Type B pancreatic cell (in vitro differentiated cells): ENCODE results near the gene DAB2IP. TPM values are rescaled to one million over a fixed set of nuclear protein-coding genes. Genes with fewer than 3 reads are reported as not detected.

Experiments
- DNase-seq: peaks from one replicate; pipeline ENCODE4 v3.0.0; 2021; ENCODE audit warnings: mixed read lengths; ENCODE audit not compliant: unreplicated experiment; ENCODE audit errors: extremely low spot score
- H3K27ac Mint-ChIP-seq: 2 replicates; pipeline ENCODE4 v1.8.0; 2021; ENCODE audit warnings: mild to moderate bottlenecking, mixed read lengths
- H3K27me3 Mint-ChIP-seq: 2 replicates; pipeline ENCODE4 v1.8.0; 2021; ENCODE audit warnings: mixed read lengths
- H3K36me3 Mint-ChIP-seq: 2 replicates; pipeline ENCODE4 v1.8.0; 2021; ENCODE audit warnings: mixed read lengths
- H3K4me1 Mint-ChIP-seq: one replicate; pipeline ENCODE4 v1.8.0; 2021; ENCODE audit warnings: mixed read lengths; ENCODE audit not compliant: unreplicated experiment
- H3K4me3 Mint-ChIP-seq: 2 replicates; pipeline ENCODE4 v1.8.0; 2021; ENCODE audit warnings: mild to moderate bottlenecking, mixed read lengths
- H3K9me3 Mint-ChIP-seq: 2 replicates; pipeline ENCODE4 v1.8.0; 2021; ENCODE audit warnings: mixed read lengths
- CTCF ChIP-seq: fragments of 200-600 bp; sonication (generic); conservative IDR thresholded peaks from 2 replicates; pipeline ENCODE4 v1.5.0; 2021; ENCODE audit warnings: antibody characterized with exemption, mild to moderate bottlenecking
- total RNA-seq: library from RNA; stranded (reverse); gene quantifications from 2 replicates; pipeline ENCODE4 v1.2.1, GENCODE V29; 2021; ENCODE audit warnings: low replicate concordance

The DAB2IP gene
- total RNA-seq, 1 donor from 2014 or later, result 57.2 TPM

DNA sequence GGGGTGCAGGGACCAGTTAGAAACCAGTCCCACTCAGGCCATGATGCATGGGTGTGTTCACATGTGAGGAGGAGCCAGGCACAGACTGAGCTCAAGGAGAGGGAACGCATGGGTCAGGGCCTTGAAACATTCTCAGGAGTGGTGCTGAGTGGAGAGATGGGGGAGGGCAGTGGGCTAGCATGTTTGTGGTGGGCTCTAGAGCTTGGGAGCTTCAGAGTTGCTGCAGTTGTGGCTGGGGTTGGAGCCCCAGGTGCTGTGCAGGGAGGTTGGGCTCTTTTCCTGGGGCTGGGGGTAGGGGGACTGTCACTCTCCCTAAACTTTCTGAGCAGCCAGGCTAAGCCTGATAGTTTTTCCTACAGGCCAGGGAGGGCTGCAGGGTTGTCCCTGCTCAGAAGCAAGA is 95.4 kb downstream of the DAB2IP start:
- TF ChIP-seq CTCF, result no peak
- no peak overlapping the region for H3K4me3 Mint-ChIP-seq
- H3K36me3 Mint-ChIP-seq, result no peaks in the 10 kb centered on the region
- H3K4me1 Mint-ChIP-seq, result peaks cover 39% of the 10 kb centered on the region
- no peak overlapping the region for H3K27ac Mint-ChIP-seq
- no peaks in the 10 kb centered on the region for H3K9me3 Mint-ChIP-seq
- no peak for DNase-seq
- H3K27me3 Mint-ChIP-seq, result no peaks in the 10 kb centered on the region

- DNase-seq, result no peak
- H3K4me1 Mint-ChIP-seq, result peaks cover 37% of the 10 kb centered on the region
- TF ChIP-seq CTCF, result no peak
- no peaks in the 10 kb centered on the region for H3K9me3 Mint-ChIP-seq
- H3K27ac Mint-ChIP-seq, result no peak overlapping the region
- H3K27me3 Mint-ChIP-seq, result no peaks in the 10 kb centered on the region
- no peak overlapping the region for H3K4me3 Mint-ChIP-seq
- no peaks in the 10 kb centered on the region for H3K36me3 Mint-ChIP-seq
These were observed 96.6 kb downstream of the DAB2IP start for GRCh38 chr9:121748074-121748473.

- H3K4me3 Mint-ChIP-seq, result no peak overlapping the region
- H3K27me3 Mint-ChIP-seq, result no peaks in the 10 kb centered on the region
- H3K27ac Mint-ChIP-seq, result no peak overlapping the region
- no peak for TF ChIP-seq CTCF
- H3K36me3 Mint-ChIP-seq, result no peaks in the 10 kb centered on the region
- H3K4me1 Mint-ChIP-seq, result peaks cover 37% of the 10 kb centered on the region
- DNase-seq, result no peak
- no peaks in the 10 kb centered on the region for H3K9me3 Mint-ChIP-seq
These were observed 97.4 kb downstream of the DAB2IP start for GRCh38 chr9:121748727-121749423.

DNA sequence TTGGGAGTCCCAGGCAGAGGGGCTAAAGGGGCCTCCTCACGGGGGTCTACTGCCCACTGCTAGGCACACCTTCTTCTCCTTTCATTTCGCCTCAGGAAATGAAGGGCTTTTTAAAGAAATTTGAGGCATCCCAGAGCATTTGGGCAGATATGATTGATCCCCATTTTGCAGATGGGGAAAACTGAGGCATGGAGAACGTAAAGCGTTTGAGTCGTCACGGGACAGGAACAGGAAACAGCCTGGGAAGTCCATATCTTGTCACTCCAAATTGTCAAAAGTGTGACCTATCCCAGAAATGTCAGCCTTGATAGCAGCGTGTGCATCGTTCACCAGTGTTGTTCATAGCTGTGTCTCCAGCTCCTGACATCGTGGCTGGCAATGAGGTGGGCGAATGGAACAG is 98.2 kb downstream of the DAB2IP start:
- Mint-ChIP-seq H3K27me3 (no peaks in the 10 kb centered on the region), H3K36me3 (no peaks in the 10 kb centered on the region), H3K27ac (no peak overlapping the region), H3K4me3 (no peak overlapping the region), H3K9me3 (no peaks in the 10 kb centered on the region), H3K4me1 (peaks cover 37% of the 10 kb centered on the region)
- no peak for DNase-seq
- no peak for TF ChIP-seq CTCF

GRCh38 chr9:121750259-121750714 is 98.9 kb downstream of the DAB2IP start:
- Mint-ChIP-seq H3K27me3 (no peaks in the 10 kb centered on the region), H3K9me3 (no peaks in the 10 kb centered on the region), H3K36me3 (no peaks in the 10 kb centered on the region), H3K27ac (peak overlapping the region; percentile 11), H3K4me3 (no peak overlapping the region), H3K4me1 (peaks cover 37% of the 10 kb centered on the region)
- DNase-seq, result no peak
- TF ChIP-seq CTCF, result no peak
